Measurements from ENCODE around the gene KCNQ1OT1.

DNA sequence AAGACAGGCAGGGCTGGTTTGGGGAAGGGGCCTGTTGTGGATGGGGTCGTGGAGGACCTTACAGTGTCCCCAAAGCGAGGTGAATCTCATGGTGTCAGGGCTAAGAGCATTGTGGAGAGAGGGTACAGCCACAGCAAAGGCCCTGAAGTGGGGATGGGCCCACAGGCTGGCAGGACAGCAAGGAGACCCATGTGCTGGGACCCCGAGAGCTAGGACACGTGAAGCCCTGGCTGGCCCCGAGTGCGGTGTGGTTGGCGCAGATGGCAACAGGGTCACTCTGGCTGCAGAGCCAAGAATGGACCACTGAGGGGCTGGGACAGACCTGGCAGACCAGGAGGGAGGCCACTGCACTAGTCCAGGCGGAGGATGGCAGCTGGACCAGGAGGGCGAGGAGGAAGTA, 30.0 kb upstream of the KCNQ1OT1 start:
- TF ChIP-seq CTCF (conservative IDR thresholded peaks at IDR 0.05 in 1 of 2, IDR thresholded peaks at IDR 0.05 in 1 of 2; ENCODE audit: extremely low read depth in 1 of 2, insufficient read depth in 1 of 2, low read depth in 1 of 2, low read length in 2 of 2) (no peak), EZH2 (IDR thresholded peaks at IDR 0.05; ENCODE audit: borderline replicate concordance, low read length) (no peak)

Data from mammary epithelial cell (primary cell).